Bronchial epithelial cell (primary cell): ENCODE results near the gene DNAH7. TPM values are rescaled to one million over a fixed set of nuclear protein-coding genes. Genes with fewer than 3 reads are reported as not detected.

Experiments
- DNase-seq: peaks from one replicate; pipeline ENCODE4 v3.0.0-alpha.2; 2010; ENCODE audit warnings: low read depth
- FAIRE-seq: peaks from 2 replicates; lab custom pipeline; 2011; peaks lifted over from hg19 to GRCh38; lab: Jason Lieb, UNC
- H3K27me3 ChIP-seq: 2 replicates; pipeline ENCODE4 v1.5.1; 2011; ENCODE audit warnings: low read length; ENCODE audit not compliant: control insufficient read depth, insufficient read depth
- H3K36me3 ChIP-seq: 2 replicates; pipeline ENCODE4 v1.5.1; 2011; ENCODE audit warnings: low read length; ENCODE audit not compliant: control insufficient read depth, insufficient read depth
- H3K4me3 ChIP-seq: 2 replicates; pipeline ENCODE4 v1.5.1; 2011; ENCODE audit warnings: mild to moderate bottlenecking, low read depth, low read length, control low read depth
- total RNA-seq: library from RNA; depleted of rRNA; stranded (reverse); fragments of >200 nt; gene quantifications from 2 replicates; pipeline ENCODE4 v1.2.1, GENCODE V29; 2014
- TF ChIP-seq, protein P1 (sequence below): IDR thresholded peaks from 2 replicates; pipeline ENCODE4 v1.5.1; 2011; ENCODE audit warnings: mild to moderate bottlenecking, moderate library complexity, low read length, control low read depth, inconsistent platforms; ENCODE audit not compliant: insufficient read depth, severe bottlenecking

Gene DNAH7
- total RNA-seq, 1 donor from 2014 or later, result 0.26 TPM

- TF ChIP-seq, protein P1, sequence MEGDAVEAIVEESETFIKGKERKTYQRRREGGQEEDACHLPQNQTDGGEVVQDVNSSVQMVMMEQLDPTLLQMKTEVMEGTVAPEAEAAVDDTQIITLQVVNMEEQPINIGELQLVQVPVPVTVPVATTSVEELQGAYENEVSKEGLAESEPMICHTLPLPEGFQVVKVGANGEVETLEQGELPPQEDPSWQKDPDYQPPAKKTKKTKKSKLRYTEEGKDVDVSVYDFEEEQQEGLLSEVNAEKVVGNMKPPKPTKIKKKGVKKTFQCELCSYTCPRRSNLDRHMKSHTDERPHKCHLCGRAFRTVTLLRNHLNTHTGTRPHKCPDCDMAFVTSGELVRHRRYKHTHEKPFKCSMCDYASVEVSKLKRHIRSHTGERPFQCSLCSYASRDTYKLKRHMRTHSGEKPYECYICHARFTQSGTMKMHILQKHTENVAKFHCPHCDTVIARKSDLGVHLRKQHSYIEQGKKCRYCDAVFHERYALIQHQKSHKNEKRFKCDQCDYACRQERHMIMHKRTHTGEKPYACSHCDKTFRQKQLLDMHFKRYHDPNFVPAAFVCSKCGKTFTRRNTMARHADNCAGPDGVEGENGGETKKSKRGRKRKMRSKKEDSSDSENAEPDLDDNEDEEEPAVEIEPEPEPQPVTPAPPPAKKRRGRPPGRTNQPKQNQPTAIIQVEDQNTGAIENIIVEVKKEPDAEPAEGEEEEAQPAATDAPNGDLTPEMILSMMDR, result no peak
- FAIRE-seq (no peak), DNase-seq (no peak)
- H3K36me3 ChIP-seq, result no peaks in the 10 kb centered on the region
- H3K27me3 ChIP-seq, result no peaks in the 10 kb centered on the region
- no peak overlapping the region for H3K4me3 ChIP-seq
These were observed 169.4 kb downstream of the DNAH7 start for GRCh38 chr2:195899226-195899625.

- H3K4me3 ChIP-seq, result no peak overlapping the region
- FAIRE-seq, result no peak
- TF ChIP-seq, protein P1, result no peak
- no peaks in the 10 kb centered on the region for H3K27me3 ChIP-seq
- DNase-seq, result peak; percentile 81
- H3K36me3 ChIP-seq, result no peaks in the 10 kb centered on the region
These were observed 170.0 kb downstream of the DNAH7 start for GRCh38 chr2:195898505-195899191.

DNA sequence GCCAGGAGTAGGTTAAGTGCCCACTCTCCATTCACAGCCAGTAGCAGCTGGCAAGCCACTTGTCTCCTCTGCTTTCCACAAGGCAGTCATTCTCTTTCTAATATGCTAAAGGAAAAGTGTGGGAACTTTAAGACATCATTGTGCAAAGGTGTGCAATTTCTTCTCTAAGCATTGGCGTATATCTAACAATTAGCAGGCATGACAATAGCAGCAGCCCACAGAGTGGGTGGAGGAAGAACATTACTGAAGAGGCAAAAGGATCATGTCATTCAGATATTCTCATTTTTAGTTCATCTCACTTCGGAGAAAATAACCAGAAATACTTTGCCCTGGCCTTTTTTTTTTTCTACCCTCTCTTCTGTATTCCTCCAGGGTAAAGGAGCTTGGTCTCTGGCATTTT, 177.6 kb downstream of the DNAH7 start:
- TF ChIP-seq, protein P1, result no peak
- FAIRE-seq (no peak), DNase-seq (no peak)
- Histone ChIP-seq H3K27me3 (no peaks in the 10 kb centered on the region), H3K36me3 (no peaks in the 10 kb centered on the region), H3K4me3 (no peak overlapping the region)

GRCh38 chr2:195879153-195879552, 189.5 kb downstream of the DNAH7 start:
- Histone ChIP-seq H3K4me3 (no peak overlapping the region), H3K36me3 (no peaks in the 10 kb centered on the region), H3K27me3 (no peaks in the 10 kb centered on the region)
- FAIRE-seq (no peak), DNase-seq (no peak)
- TF ChIP-seq, protein P1, result no peak

DNA sequence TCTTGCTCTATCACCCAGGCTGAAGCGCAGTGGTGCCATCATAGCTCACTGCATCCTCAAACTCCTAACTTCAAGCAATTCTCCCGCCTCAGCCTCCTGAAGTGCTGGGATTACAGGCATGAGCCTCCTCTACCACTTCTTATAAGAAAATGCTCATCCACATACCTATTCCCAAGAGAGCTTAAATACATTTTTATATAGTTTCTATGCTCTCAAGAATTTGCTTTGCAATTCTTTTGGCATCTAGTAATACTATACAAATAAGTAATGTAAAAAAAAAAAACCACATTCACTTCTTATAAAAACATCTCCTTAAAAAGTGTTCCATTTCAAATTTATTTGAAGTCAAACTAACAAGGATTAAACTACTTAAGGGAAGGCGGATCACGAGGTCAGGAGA, 197.3 kb downstream of the DNAH7 start:
- no peak for DNase-seq
- no peaks in the 10 kb centered on the region for H3K27me3 ChIP-seq
- H3K4me3 ChIP-seq, result no peak overlapping the region
- H3K36me3 ChIP-seq, result no peaks in the 10 kb centered on the region
- TF ChIP-seq, protein P1, result no peak
- no peak for FAIRE-seq

GRCh38 chr2:195864316-195864715, 204.3 kb downstream of the DNAH7 start:
- DNase-seq, result no peak
- H3K36me3 ChIP-seq, result no peaks in the 10 kb centered on the region
- H3K27me3 ChIP-seq, result no peaks in the 10 kb centered on the region
- TF ChIP-seq, protein P1, result no peak
- FAIRE-seq, result no peak
- H3K4me3 ChIP-seq, result no peak overlapping the region
